AG04449 (cell line): ENCODE measurements around the gene CCL17.

ENCODE experiments used
- CTCF ChIA-PET: fragments of 350-600 bp; formaldehyde crosslinking; extraction: SDS; loops from one replicate; lab custom pipeline; 2021; ENCODE audit warnings: antibody characterized with exemption; lab: Yijun Ruan, JAX
- POLR2A ChIA-PET: fragments of 400-600, 350-600 bp; formaldehyde crosslinking; extraction: SDS; loops from one replicate; lab custom pipeline; 2020; ENCODE audit warnings: antibody characterized with exemption, inconsistent platforms; lab: Yijun Ruan, JAX
- DNase-seq: peaks from one replicate; pipeline ENCODE4 v3.0.0-alpha.2; 2010; ENCODE audit warnings: low read depth, low spot score
- H3K4me3 ChIP-seq: 2 replicates; pipeline ENCODE4 v1.5.1; 2011; ENCODE audit warnings: low read depth, mild to moderate bottlenecking, control low read depth, low read length
- CTCF ChIP-seq: IDR thresholded peaks from one replicate; pipeline ENCODE4 v1.5.1; 2011; ENCODE audit warnings: mild to moderate bottlenecking, moderate library complexity, low read length, control low read depth, inconsistent platforms; ENCODE audit not compliant: insufficient read depth; ENCODE audit errors: missing control alignments

The CCL17 gene

GRCh38 chr16:57444711-57445110, 40.1 kb downstream of the CCL17 start:
- ChIA-PET POLR2A (no interaction called here), CTCF (interaction anchor here (0.9 to 13.2 kb wide), 6 partner anchors 11 to 143 kb away, joined by 3 to 185 read pairs (median 5); partner anchors contain the start of gene POLR2C)
- no peak overlapping the region for H3K4me3 ChIP-seq
- no peak for TF ChIP-seq CTCF
- no peak for DNase-seq

- CTCF ChIA-PET, result interaction anchor here (0.9 to 13.2 kb wide), 4 partner anchors 18 to 144 kb away, joined by 5 to 185 read pairs (median 73); partner anchors contain the start of gene POLR2C
Measured at GRCh38 chr16:57445510-57445909, 40.9 kb downstream of the CCL17 start.

GRCh38 chr16:57446531-57447185, 42.1 kb downstream of the CCL17 start:
- peak overlapping the region; percentile 84 for H3K4me3 ChIP-seq
- no peak for DNase-seq
- POLR2A ChIA-PET, result interaction anchor here (0.7 to 1.8 kb wide), 10 partner anchors 11 to 38 kb away, joined by 3 to 13 read pairs (median 3); partner anchors contain the start of gene POLR2C
- no peak for TF ChIP-seq CTCF
- CTCF ChIA-PET, result interaction anchor here (0.7 to 13.2 kb wide), 9 partner anchors 8 to 147 kb away, joined by 3 to 185 read pairs (median 5); partner anchors contain the start of gene POLR2C

More at GRCh38 chr16:57445510-57445909, 40.9 kb downstream of the CCL17 start:
- POLR2A ChIA-PET, result no interaction called here
- H3K4me3 ChIP-seq, result no peak overlapping the region
- TF ChIP-seq CTCF, result no peak
- no peak for DNase-seq

- TF ChIP-seq CTCF, result no peak
- peak; percentile 33 for DNase-seq
- POLR2A ChIA-PET, result interaction anchor here (0.7 to 1.8 kb wide), 11 partner anchors 12 to 147 kb away, joined by 3 to 13 read pairs (median 3); partner anchors contain the start of gene POLR2C
- CTCF ChIA-PET, result interaction anchor here (0.7 to 13.2 kb wide), 8 partner anchors 9 to 147 kb away, joined by 3 to 185 read pairs (median 8); partner anchors contain the start of gene POLR2C
- H3K4me3 ChIP-seq, result peak within 1 kb of the TSS; percentile 84
Measured at GRCh38 chr16:57447186-57447962, 42.8 kb downstream of the CCL17 start, which contains the start of the genes CIAPIN1 and COQ9. CIAPIN1 (minus strand) TSS chr16:57447385; CDS start chr16:57440928, 6,457 bp downstream. COQ9 (plus strand) TSS chr16:57447479; CDS start chr16:57447506, 27 bp downstream.

- ChIA-PET POLR2A (no interaction called here), CTCF (interaction anchor here (12.1 kb wide), 1 partner anchor 11 kb away, joined by 141 read pairs; the partner anchor contains the start of gene POLR2C)
- no peak for DNase-seq
- TF ChIP-seq CTCF, result no peak
- no peak overlapping the region for H3K4me3 ChIP-seq
Measured at GRCh38 chr16:57452021-57452420, 47.5 kb downstream of the CCL17 start.
